ENCODE data around the gene ENDOD1. TPM values are rescaled to one million over a fixed set of nuclear protein-coding genes. Genes with fewer than 3 reads are reported as not detected.

Gene ENDOD1
- total and polyA plus RNA-seq, 4 donors = 2.2 to 35.6 (median 5.9) TPM

DNA sequence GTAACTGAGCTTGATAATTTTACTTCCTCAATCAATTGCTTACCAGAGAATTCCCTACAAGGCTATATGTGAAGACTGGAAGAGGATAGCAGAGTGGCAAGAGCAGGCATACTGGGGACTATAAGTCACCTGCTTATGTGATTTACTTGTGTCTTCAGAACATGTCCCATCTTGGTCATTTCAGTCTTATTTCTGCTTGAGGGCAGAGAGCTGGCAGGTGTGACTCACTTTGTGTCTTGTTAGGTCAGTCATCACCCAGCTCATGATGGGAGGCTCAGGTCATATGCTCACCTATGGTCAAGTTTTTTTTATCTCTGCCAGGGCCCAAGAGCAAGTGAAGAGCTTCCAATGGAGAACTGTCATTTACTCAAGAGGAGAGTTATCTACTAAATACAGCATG is 16.7 kb upstream of the ENDOD1 start:
- H3K9me3 ChIP-seq (ENCODE audit: control insufficient read depth in 4 of 4, low read length in 3 of 4) = no peaks in the 10 kb centered on the region
- H3K9ac ChIP-seq (ENCODE audit: low read depth in 1 of 2, low read length in 2 of 2) = no peak overlapping the region
- no peaks in the 10 kb centered on the region for H3K36me3 ChIP-seq (ENCODE audit: control insufficient read depth in 4 of 4, insufficient read depth in 3 of 4, low read depth in 1 of 4, low read length in 3 of 4)
- no peak for DNase-seq (ENCODE audit: low spot score)
- H3K27me3 ChIP-seq (ENCODE audit: control insufficient read depth in 4 of 4, insufficient read depth in 4 of 4, low read length in 3 of 4) = no peaks in the 10 kb centered on the region
- TF ChIP-seq FOXA2 (IDR thresholded peaks at IDR 0.05) (no peak), FOXA1 (IDR thresholded peaks at IDR 0.05) (no peak), EGR1 (IDR thresholded peaks at IDR 0.05; ENCODE audit: low read depth in 2 of 2) (no peak)
- TF ChIP-seq, protein P1, sequence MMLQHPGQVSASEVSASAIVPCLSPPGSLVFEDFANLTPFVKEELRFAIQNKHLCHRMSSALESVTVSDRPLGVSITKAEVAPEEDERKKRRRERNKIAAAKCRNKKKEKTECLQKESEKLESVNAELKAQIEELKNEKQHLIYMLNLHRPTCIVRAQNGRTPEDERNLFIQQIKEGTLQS (IDR thresholded peaks at IDR 0.05) = no peak
- no peak overlapping the region for H3K4me3 ChIP-seq (ENCODE audit: low read depth in 1 of 3, low read length in 3 of 3)
- no peak overlapping the region for H3K27ac ChIP-seq (ENCODE audit: low read depth in 1 of 2, low read length in 2 of 2)
- H3K4me1 ChIP-seq (ENCODE audit: control insufficient read depth in 4 of 4, insufficient read depth in 4 of 4, low read length in 3 of 4) = peaks cover 0 to 12% (median 10%) of the 10 kb centered on the region in 4 donors

DNA sequence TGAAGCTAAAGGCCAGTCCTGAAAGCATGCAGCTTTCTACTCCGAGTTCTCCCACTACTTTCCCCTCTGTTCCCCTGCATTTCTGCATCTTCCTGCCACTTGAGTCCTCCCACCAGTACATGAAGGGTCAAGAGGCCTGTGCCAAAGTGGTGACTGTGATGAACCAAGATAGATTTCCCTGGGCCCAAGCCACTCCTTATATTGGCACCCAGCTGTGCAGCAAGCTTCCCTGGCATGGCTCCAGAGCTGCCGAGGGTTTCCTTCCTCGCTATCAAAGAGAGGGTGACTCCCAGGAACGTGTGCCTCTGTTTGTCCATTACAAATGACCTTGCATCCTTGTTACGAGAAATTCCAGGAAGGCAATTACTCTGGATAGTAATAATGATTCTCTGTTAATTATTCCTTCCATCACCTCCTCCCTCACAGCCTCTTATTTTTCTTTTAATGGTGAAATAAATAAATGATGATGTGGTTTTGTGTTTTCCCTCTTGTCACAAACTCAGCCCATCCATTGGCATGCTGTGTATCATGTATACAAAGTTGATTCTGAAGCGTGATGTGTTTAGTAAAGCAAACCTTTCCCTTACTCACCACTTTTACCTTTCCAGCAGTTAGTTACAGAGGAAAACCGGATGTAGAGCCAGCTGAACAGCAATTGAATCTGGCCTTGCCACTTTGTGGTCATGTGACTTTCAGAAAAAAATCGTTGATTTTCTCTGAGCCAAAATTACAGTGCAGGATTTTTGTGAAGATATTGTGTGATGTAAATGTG is 14.7 kb upstream of the ENDOD1 start:
- WGBS = 47% methylated on average over 8 of the region's 8 CpGs
- no peak overlapping the region for H3K27ac ChIP-seq (ENCODE audit: low read depth in 1 of 2, low read length in 2 of 2)
- no peak for TF ChIP-seq HNF4A (conservative IDR thresholded peaks at IDR 0.05)
- peak; percentile 63 for TF ChIP-seq NR2F2 (IDR thresholded peaks at IDR 0.05)
- H3K27me3 ChIP-seq (ENCODE audit: control insufficient read depth in 4 of 4, insufficient read depth in 4 of 4, low read length in 3 of 4) = no peaks in the 10 kb centered on the region
- no peaks in the 10 kb centered on the region for H3K4me1 ChIP-seq (ENCODE audit: control insufficient read depth in 4 of 4, insufficient read depth in 4 of 4, low read length in 3 of 4)
- H3K9me3 ChIP-seq (ENCODE audit: control insufficient read depth in 4 of 4, low read length in 3 of 4) = no peaks in the 10 kb centered on the region
- no peak overlapping the region for H3K4me3 ChIP-seq (ENCODE audit: low read depth in 1 of 3, low read length in 3 of 3)
- H3K9ac ChIP-seq (ENCODE audit: low read depth in 1 of 2, low read length in 2 of 2) = no peak overlapping the region
- DNase-seq (ENCODE audit: low spot score) = no peak
- no peaks in the 10 kb centered on the region for H3K36me3 ChIP-seq (ENCODE audit: control insufficient read depth in 4 of 4, insufficient read depth in 3 of 4, low read depth in 1 of 4, low read length in 3 of 4)

DNA sequence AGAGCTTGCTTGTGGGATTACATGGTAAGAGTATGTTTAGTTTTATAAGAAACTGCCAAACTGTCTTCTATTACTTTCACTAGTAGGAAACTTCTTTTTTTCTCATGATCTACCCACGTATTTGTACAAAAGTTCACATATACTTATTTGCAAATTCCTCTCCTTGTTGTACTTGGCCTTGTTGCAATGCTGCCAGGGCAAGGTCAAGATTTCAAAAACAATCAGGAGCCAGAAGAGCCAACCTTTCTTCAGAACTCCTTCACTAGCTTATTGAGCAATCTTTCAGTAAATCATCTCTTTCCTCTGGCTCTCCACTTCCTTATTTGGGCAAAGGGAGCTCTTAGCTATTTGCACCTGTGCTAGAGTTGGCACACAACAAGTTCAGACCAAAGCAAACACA is 13.2 kb upstream of the ENDOD1 start:
- no peak for DNase-seq (ENCODE audit: low spot score)
- H3K36me3 ChIP-seq (ENCODE audit: control insufficient read depth in 4 of 4, insufficient read depth in 3 of 4, low read depth in 1 of 4, low read length in 3 of 4) = no peaks in the 10 kb centered on the region
- H3K4me3 ChIP-seq (ENCODE audit: low read depth in 1 of 3, low read length in 3 of 3) = no peak overlapping the region
- no peaks in the 10 kb centered on the region for H3K4me1 ChIP-seq (ENCODE audit: control insufficient read depth in 4 of 4, insufficient read depth in 4 of 4, low read length in 3 of 4)
- H3K27me3 ChIP-seq (ENCODE audit: control insufficient read depth in 4 of 4, insufficient read depth in 4 of 4, low read length in 3 of 4) = no peaks in the 10 kb centered on the region
- no peaks in the 10 kb centered on the region for H3K9me3 ChIP-seq (ENCODE audit: control insufficient read depth in 4 of 4, low read length in 3 of 4)
- no peak overlapping the region for H3K27ac ChIP-seq (ENCODE audit: low read depth in 1 of 2, low read length in 2 of 2)
- H3K9ac ChIP-seq (ENCODE audit: low read depth in 1 of 2, low read length in 2 of 2) = no peak overlapping the region
- TF ChIP-seq EGR1 (IDR thresholded peaks at IDR 0.05; ENCODE audit: low read depth in 2 of 2) (no peak), NR2F2 (IDR thresholded peaks at IDR 0.05) (peak; percentile 59)
- WGBS = 27% methylated on average over 1 of the region's 1 CpG

DNA sequence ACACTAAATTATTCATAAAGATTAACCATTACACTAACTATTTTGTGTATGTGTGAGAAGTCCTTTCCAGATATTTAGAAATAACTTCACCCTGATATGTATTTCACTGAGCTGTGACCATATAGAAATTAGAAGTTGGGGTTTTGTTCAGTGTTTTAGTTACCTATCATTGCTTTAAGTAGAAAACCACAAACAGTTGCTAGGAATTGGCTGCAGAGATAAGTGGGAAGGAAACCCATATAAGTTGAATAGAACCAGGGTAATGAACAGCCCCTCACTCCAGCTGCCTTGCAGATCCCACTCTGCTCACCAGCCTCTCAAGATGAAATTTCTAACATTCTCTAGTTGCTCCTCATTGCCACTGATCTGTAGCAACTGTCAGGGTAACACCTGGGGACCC is 12.7 kb upstream of the ENDOD1 start:
- no peak for DNase-seq (ENCODE audit: low spot score)
- Histone ChIP-seq H3K4me1 (ENCODE audit: control insufficient read depth in 4 of 4, insufficient read depth in 4 of 4, low read length in 3 of 4) (no peaks in the 10 kb centered on the region), H3K36me3 (ENCODE audit: control insufficient read depth in 4 of 4, insufficient read depth in 3 of 4, low read depth in 1 of 4, low read length in 3 of 4) (no peaks in the 10 kb centered on the region), H3K27ac (ENCODE audit: low read depth in 1 of 2, low read length in 2 of 2) (no peak overlapping the region), H3K9me3 (ENCODE audit: control insufficient read depth in 4 of 4, low read length in 3 of 4) (no peaks in the 10 kb centered on the region), H3K27me3 (ENCODE audit: control insufficient read depth in 4 of 4, insufficient read depth in 4 of 4, low read length in 3 of 4) (no peaks in the 10 kb centered on the region), H3K4me3 (ENCODE audit: low read depth in 1 of 3, low read length in 3 of 3) (no peak overlapping the region), H3K9ac (ENCODE audit: low read depth in 1 of 2, low read length in 2 of 2) (no peak overlapping the region)
- TF ChIP-seq FOXA1 (IDR thresholded peaks at IDR 0.05) = no peak
- TF ChIP-seq, protein P2, sequence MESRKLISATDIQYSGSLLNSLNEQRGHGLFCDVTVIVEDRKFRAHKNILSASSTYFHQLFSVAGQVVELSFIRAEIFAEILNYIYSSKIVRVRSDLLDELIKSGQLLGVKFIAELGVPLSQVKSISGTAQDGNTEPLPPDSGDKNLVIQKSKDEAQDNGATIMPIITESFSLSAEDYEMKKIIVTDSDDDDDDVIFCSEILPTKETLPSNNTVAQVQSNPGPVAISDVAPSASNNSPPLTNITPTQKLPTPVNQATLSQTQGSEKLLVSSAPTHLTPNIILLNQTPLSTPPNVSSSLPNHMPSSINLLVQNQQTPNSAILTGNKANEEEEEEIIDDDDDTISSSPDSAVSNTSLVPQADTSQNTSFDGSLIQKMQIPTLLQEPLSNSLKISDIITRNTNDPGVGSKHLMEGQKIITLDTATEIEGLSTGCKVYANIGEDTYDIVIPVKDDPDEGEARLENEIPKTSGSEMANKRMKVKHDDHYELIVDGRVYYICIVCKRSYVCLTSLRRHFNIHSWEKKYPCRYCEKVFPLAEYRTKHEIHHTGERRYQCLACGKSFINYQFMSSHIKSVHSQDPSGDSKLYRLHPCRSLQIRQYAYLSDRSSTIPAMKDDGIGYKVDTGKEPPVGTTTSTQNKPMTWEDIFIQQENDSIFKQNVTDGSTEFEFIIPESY (IDR thresholded peaks at IDR 0.05) = no peak
- TF ChIP-seq RAD21 (IDR thresholded peaks at IDR 0.05) = no peak
- TF ChIP-seq HNF4G (IDR thresholded peaks at IDR 0.05) = no peak
- no peak for TF ChIP-seq NR2F2 (IDR thresholded peaks at IDR 0.05)
- no peak for TF ChIP-seq SP1 (IDR thresholded peaks at IDR 0.05)
- no peak for TF ChIP-seq HNF4A (conservative IDR thresholded peaks at IDR 0.05)
- TF ChIP-seq, protein P3, sequence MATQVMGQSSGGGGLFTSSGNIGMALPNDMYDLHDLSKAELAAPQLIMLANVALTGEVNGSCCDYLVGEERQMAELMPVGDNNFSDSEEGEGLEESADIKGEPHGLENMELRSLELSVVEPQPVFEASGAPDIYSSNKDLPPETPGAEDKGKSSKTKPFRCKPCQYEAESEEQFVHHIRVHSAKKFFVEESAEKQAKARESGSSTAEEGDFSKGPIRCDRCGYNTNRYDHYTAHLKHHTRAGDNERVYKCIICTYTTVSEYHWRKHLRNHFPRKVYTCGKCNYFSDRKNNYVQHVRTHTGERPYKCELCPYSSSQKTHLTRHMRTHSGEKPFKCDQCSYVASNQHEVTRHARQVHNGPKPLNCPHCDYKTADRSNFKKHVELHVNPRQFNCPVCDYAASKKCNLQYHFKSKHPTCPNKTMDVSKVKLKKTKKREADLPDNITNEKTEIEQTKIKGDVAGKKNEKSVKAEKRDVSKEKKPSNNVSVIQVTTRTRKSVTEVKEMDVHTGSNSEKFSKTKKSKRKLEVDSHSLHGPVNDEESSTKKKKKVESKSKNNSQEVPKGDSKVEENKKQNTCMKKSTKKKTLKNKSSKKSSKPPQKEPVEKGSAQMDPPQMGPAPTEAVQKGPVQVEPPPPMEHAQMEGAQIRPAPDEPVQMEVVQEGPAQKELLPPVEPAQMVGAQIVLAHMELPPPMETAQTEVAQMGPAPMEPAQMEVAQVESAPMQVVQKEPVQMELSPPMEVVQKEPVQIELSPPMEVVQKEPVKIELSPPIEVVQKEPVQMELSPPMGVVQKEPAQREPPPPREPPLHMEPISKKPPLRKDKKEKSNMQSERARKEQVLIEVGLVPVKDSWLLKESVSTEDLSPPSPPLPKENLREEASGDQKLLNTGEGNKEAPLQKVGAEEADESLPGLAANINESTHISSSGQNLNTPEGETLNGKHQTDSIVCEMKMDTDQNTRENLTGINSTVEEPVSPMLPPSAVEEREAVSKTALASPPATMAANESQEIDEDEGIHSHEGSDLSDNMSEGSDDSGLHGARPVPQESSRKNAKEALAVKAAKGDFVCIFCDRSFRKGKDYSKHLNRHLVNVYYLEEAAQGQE (IDR thresholded peaks at IDR 0.05) = no peak

Measured in liver (tissue), 9 donors.